Measurements from ENCODE around the gene PAM.

Gene PAM

GRCh38 chr5:102869230-102869629 is 114.1 kb downstream of the PAM start:
- no peak for TF ChIP-seq CTCF (conservative IDR thresholded peaks at IDR 0.05; ENCODE audit: low read depth)
- DNase-seq (ENCODE audit: low spot score) = no peak
- ChIA-PET POLR2A (ENCODE audit: low non-redundant PET) (no interaction called here), CTCF (no interaction called here)
- no peak overlapping the region for H3K27ac ChIP-seq

GRCh38 chr5:102873379-102873932 is 118.4 kb downstream of the PAM start:
- DNase-seq (ENCODE audit: low spot score) = no peak
- CTCF ChIA-PET = no interaction called here
- TF ChIP-seq CTCF (conservative IDR thresholded peaks at IDR 0.05; ENCODE audit: low read depth) = no peak
- POLR2A ChIA-PET (ENCODE audit: low non-redundant PET) = no interaction called here
- no peak overlapping the region for H3K27ac ChIP-seq

GRCh38 chr5:102874054-102874453 is 118.9 kb downstream of the PAM start:
- H3K27ac ChIP-seq = no peak overlapping the region
- POLR2A ChIA-PET (ENCODE audit: low non-redundant PET) = no interaction called here
- TF ChIP-seq CTCF (conservative IDR thresholded peaks at IDR 0.05; ENCODE audit: low read depth) = no peak
- CTCF ChIA-PET = interaction anchor here (0.7 kb wide), 1 partner anchor 1486 kb away, joined by 3 read pairs; no protein-coding TSS in a partner anchor
- no peak for DNase-seq (ENCODE audit: low spot score)

GRCh38 chr5:102875721-102876123 is 120.6 kb downstream of the PAM start:
- POLR2A ChIA-PET (ENCODE audit: low non-redundant PET) = no interaction called here
- no peak for TF ChIP-seq CTCF (conservative IDR thresholded peaks at IDR 0.05; ENCODE audit: low read depth)
- no peak overlapping the region for H3K27ac ChIP-seq
- CTCF ChIA-PET = interaction anchor here (0.5 to 1.1 kb wide), 3 partner anchors 7 to 194 kb away, joined by 3 read pairs; no protein-coding TSS in a partner anchor
- DNase-seq (ENCODE audit: low spot score) = no peak

- no peak for TF ChIP-seq CTCF (conservative IDR thresholded peaks at IDR 0.05; ENCODE audit: low read depth)
- CTCF ChIA-PET = interaction anchor here (0.6 to 1.1 kb wide), 2 partner anchors 8 to 195 kb away, joined by 3 read pairs; no protein-coding TSS in a partner anchor
- no peak for DNase-seq (ENCODE audit: low spot score)
- POLR2A ChIA-PET (ENCODE audit: low non-redundant PET) = no interaction called here
- no peak overlapping the region for H3K27ac ChIP-seq
Observed at GRCh38 chr5:102876610-102877009, 121.5 kb downstream of the PAM start.

- no peak for TF ChIP-seq CTCF (conservative IDR thresholded peaks at IDR 0.05; ENCODE audit: low read depth)
- H3K27ac ChIP-seq = no peak overlapping the region
- ChIA-PET POLR2A (ENCODE audit: low non-redundant PET) (no interaction called here), CTCF (interaction anchor here (0.7 kb wide), 1 partner anchor 98 kb away, joined by 3 read pairs; no protein-coding TSS in a partner anchor)
- DNase-seq (ENCODE audit: low spot score) = no peak
Observed at GRCh38 chr5:102879741-102880140, 124.6 kb downstream of the PAM start.

All from RWPE1 (cell line).